ENCODE results near the gene SH3PXD2A. TPM values are rescaled to one million over a fixed set of nuclear protein-coding genes. Genes with fewer than 3 reads are reported as not detected.

Gene SH3PXD2A
- total and polyA plus RNA-seq, 2 experiments from 2014 or later = 1.8 to 5.0 TPM

DNA sequence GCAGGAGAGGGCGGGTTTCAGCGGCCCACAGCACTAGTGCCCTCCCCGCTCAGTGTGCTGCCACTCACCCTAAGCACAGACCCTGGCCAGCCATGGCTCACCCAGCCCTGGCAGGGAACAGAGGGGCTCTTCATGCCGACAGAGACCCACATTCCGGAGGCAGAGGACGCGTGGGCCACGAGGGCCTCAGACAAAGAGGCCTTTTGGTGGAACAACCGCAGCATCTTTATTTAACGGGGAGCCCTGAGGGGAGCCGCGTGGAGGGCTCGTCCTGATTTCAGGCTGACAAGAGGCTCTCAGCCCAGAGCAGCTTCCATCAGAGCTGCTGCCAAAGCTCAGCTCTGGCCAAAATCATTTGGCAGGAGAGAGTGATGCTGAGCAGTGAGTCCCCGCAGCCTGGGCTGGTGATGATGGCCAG lies 127.8 kb downstream of the SH3PXD2A start:
- H3K36me3 Mint-ChIP-seq (ENCODE audit: low read depth) = no peaks in the 10 kb centered on the region
- DNase-seq (ENCODE audit: low spot score) = no peak
- H3K4me2 ChIP-seq = no peak overlapping the region
- no peaks in the 10 kb centered on the region for H3K79me2 ChIP-seq (replicated peaks; ENCODE audit: insufficient read depth)
- H3K4me3 ChIP-seq = no peak overlapping the region
- no peak overlapping the region for H3K27ac Mint-ChIP-seq
- H3K27me3 ChIP-seq (ENCODE audit: insufficient read depth) = no peaks in the 10 kb centered on the region
- H3K36me3 ChIP-seq (ENCODE audit: insufficient read depth) = no peaks in the 10 kb centered on the region
- no peak overlapping the region for H2AFZ ChIP-seq
- H4K20me1 ChIP-seq (replicated peaks; ENCODE audit: insufficient read depth) = no peaks in the 10 kb centered on the region
- peak; percentile 24; the same call in 2 of the 3 replicates for ATAC-seq
- H3K4me3 Mint-ChIP-seq = no peak overlapping the region
- no peaks in the 10 kb centered on the region for H3F3A ChIP-seq (replicated peaks; ENCODE audit: low read depth)
- H3K27ac ChIP-seq (ENCODE audit: low read depth) = no peak overlapping the region
- H3K4me1 Mint-ChIP-seq = peaks cover 30% of the 10 kb centered on the region
- H3K9me3 Mint-ChIP-seq = no peaks in the 10 kb centered on the region
- H3K27me3 Mint-ChIP-seq (ENCODE audit: insufficient read depth, low read depth, poor library complexity) = peaks cover 6% of the 10 kb centered on the region
- H3K4me1 ChIP-seq (ENCODE audit: insufficient read depth) = peaks cover 19% of the 10 kb centered on the region
- no peaks in the 10 kb centered on the region for H3K9me2 ChIP-seq (ENCODE audit: insufficient read depth)
- TF ChIP-seq, protein P1, sequence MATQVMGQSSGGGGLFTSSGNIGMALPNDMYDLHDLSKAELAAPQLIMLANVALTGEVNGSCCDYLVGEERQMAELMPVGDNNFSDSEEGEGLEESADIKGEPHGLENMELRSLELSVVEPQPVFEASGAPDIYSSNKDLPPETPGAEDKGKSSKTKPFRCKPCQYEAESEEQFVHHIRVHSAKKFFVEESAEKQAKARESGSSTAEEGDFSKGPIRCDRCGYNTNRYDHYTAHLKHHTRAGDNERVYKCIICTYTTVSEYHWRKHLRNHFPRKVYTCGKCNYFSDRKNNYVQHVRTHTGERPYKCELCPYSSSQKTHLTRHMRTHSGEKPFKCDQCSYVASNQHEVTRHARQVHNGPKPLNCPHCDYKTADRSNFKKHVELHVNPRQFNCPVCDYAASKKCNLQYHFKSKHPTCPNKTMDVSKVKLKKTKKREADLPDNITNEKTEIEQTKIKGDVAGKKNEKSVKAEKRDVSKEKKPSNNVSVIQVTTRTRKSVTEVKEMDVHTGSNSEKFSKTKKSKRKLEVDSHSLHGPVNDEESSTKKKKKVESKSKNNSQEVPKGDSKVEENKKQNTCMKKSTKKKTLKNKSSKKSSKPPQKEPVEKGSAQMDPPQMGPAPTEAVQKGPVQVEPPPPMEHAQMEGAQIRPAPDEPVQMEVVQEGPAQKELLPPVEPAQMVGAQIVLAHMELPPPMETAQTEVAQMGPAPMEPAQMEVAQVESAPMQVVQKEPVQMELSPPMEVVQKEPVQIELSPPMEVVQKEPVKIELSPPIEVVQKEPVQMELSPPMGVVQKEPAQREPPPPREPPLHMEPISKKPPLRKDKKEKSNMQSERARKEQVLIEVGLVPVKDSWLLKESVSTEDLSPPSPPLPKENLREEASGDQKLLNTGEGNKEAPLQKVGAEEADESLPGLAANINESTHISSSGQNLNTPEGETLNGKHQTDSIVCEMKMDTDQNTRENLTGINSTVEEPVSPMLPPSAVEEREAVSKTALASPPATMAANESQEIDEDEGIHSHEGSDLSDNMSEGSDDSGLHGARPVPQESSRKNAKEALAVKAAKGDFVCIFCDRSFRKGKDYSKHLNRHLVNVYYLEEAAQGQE (IDR thresholded peaks at IDR 0.05; ENCODE audit: unreplicated experiment) = no peak
- TF ChIP-seq NANOG (IDR thresholded peaks at IDR 0.05; ENCODE audit: borderline replicate concordance) (no peak), POLR2AphosphoS5 (IDR thresholded peaks at IDR 0.05; ENCODE audit: low read depth) (no peak), ZNF331 (CRISPR knock-in tag; IDR thresholded peaks at IDR 0.05; ENCODE audit: low read depth) (no peak)
- TF ChIP-seq, protein P2, sequence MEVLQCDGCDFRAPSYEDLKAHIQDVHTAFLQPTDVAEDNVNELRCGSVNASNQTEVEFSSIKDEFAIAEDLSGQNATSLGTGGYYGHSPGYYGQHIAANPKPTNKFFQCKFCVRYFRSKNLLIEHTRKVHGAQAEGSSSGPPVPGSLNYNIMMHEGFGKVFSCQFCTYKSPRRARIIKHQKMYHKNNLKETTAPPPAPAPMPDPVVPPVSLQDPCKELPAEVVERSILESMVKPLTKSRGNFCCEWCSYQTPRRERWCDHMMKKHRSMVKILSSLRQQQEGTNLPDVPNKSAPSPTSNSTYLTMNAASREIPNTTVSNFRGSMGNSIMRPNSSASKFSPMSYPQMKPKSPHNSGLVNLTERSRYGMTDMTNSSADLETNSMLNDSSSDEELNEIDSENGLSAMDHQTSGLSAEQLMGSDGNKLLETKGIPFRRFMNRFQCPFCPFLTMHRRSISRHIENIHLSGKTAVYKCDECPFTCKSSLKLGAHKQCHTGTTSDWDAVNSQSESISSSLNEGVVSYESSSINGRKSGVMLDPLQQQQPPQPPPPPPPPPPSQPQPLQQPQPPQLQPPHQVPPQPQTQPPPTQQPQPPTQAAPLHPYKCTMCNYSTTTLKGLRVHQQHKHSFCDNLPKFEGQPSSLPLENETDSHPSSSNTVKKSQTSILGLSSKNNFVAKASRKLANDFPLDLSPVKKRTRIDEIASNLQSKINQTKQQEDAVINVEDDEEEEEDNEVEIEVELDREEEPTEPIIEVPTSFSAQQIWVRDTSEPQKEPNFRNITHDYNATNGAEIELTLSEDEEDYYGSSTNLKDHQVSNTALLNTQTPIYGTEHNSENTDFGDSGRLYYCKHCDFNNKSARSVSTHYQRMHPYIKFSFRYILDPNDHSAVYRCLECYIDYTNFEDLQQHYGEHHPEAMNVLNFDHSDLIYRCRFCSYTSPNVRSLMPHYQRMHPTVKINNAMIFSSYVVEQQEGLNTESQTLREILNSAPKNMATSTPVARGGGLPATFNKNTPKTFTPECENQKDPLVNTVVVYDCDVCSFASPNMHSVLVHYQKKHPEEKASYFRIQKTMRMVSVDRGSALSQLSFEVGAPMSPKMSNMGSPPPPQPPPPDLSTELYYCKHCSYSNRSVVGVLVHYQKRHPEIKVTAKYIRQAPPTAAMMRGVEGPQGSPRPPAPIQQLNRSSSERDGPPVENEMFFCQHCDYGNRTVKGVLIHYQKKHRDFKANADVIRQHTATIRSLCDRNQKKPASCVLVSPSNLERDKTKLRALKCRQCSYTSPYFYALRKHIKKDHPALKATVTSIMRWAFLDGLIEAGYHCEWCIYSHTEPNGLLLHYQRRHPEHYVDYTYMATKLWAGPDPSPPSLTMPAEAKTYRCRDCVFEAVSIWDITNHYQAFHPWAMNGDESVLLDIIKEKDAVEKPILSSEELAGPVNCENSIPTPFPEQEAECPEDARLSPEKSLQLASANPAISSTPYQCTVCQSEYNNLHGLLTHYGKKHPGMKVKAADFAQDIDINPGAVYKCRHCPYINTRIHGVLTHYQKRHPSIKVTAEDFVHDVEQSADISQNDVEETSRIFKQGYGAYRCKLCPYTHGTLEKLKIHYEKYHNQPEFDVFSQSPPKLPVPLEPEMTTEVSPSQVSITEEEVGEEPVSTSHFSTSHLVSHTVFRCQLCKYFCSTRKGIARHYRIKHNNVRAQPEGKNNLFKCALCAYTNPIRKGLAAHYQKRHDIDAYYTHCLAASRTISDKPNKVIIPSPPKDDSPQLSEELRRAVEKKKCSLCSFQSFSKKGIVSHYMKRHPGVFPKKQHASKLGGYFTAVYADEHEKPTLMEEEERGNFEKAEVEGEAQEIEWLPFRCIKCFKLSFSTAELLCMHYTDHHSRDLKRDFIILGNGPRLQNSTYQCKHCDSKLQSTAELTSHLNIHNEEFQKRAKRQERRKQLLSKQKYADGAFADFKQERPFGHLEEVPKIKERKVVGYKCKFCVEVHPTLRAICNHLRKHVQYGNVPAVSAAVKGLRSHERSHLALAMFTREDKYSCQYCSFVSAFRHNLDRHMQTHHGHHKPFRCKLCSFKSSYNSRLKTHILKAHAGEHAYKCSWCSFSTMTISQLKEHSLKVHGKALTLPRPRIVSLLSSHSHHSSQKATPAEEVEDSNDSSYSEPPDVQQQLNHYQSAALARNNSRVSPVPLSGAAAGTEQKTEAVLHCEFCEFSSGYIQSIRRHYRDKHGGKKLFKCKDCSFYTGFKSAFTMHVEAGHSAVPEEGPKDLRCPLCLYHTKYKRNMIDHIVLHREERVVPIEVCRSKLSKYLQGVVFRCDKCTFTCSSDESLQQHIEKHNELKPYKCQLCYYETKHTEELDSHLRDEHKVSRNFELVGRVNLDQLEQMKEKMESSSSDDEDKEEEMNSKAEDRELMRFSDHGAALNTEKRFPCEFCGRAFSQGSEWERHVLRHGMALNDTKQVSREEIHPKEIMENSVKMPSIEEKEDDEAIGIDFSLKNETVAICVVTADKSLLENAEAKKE (CRISPR knock-in tag; IDR thresholded peaks at IDR 0.05) = no peak
- TF ChIP-seq, protein P3, sequence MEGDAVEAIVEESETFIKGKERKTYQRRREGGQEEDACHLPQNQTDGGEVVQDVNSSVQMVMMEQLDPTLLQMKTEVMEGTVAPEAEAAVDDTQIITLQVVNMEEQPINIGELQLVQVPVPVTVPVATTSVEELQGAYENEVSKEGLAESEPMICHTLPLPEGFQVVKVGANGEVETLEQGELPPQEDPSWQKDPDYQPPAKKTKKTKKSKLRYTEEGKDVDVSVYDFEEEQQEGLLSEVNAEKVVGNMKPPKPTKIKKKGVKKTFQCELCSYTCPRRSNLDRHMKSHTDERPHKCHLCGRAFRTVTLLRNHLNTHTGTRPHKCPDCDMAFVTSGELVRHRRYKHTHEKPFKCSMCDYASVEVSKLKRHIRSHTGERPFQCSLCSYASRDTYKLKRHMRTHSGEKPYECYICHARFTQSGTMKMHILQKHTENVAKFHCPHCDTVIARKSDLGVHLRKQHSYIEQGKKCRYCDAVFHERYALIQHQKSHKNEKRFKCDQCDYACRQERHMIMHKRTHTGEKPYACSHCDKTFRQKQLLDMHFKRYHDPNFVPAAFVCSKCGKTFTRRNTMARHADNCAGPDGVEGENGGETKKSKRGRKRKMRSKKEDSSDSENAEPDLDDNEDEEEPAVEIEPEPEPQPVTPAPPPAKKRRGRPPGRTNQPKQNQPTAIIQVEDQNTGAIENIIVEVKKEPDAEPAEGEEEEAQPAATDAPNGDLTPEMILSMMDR (conservative IDR thresholded peaks at IDR 0.05; ENCODE audit: low read depth in 2 of 2) = no peak
- TF ChIP-seq, protein P4, sequence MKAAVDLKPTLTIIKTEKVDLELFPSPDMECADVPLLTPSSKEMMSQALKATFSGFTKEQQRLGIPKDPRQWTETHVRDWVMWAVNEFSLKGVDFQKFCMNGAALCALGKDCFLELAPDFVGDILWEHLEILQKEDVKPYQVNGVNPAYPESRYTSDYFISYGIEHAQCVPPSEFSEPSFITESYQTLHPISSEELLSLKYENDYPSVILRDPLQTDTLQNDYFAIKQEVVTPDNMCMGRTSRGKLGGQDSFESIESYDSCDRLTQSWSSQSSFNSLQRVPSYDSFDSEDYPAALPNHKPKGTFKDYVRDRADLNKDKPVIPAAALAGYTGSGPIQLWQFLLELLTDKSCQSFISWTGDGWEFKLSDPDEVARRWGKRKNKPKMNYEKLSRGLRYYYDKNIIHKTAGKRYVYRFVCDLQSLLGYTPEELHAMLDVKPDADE (IDR thresholded peaks at IDR 0.05) = no peak
